HG03175 (cell line): ENCODE results near the gene C11orf65.
"Not testable (repeated sequence)": the region's sequence is repeated elsewhere in the genome, so short reads cannot be mapped to it uniquely, and the experiment has no call there.

ENCODE experiments used
- ATAC-seq: cut with Tn5 transposase; IDR thresholded peaks from one replicate; pipeline ENCODE4 v1.9.1; 2021; ENCODE audit warnings: mild to moderate bottlenecking, moderate library complexity; ENCODE audit not compliant: unreplicated experiment

The C11orf65 gene

DNA sequence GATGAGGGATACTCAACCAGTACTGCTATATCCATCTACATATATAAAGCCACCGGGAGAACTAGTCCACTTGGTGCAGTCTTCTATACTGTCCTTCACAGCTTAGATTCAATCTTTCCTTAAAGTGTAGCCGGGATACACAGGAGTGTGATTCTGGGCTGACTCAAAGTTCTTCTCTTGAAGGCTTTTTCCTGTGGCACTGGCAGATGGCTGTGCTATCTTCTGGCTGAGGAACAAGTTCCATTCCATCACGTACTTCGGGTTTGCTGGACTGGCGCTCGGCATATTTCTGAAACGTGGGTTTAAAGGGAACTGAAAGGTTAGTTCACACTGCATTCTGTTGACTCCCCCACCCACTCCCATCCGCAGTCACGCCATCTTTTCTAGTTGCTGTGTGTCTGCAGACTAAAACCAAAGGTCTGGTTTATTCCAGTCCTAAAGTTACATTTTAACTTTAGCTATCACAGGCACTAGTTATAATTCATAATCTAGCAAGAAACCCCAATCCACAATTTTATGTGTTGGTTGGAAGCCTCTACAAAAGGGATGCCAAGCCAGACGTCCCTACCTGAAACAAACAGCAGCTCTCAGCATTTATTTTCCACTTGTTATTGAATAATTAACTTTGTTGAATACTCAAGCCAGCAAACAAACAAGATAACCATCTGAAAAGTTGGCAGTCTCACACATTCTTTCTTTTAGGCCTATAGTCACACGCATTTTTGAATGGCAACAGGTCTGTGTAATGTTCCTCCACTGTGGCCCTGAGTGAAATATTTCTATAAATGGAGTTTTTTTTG lies 7.5 kb upstream of the C11orf65 start:
- no peak for ATAC-seq

- no peak for ATAC-seq
These were observed 5.4 kb upstream of the C11orf65 start for GRCh38 chr11:108472681-108473080.

- ATAC-seq, result no peak
These were observed 1.1 kb upstream of the C11orf65 start for GRCh38 chr11:108468478-108468864.

- ATAC-seq, result no peak
These were observed 924 bp downstream of the C11orf65 start for GRCh38 chr11:108466405-108466804.

DNA sequence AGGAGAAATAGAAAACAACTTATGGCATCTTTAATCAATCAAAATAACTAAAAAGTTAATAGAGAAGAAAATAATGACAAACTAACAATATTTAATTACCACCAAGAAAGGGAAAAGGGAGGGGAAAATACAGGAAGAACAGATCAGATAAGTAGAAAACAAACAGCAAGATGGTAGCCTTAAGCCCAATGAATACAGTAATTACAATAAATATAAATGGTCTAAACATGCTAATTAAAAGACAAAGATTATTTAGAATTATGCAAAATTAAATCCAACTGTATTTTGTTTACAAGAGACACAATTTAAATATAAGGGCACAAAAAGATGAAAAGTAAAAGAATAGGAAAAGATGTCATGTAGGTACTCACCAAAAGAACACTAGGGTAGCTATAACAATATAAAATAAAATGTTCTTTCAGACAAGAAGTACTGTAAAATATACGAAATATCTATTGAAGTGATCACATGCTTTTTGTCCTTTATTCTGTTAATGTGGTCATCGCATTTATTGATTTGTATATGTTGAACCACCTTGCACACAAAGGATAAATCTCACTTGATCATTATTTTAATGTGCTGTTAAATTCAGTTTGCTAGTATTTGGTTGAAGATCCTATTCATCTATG lies 14.0 kb downstream of the C11orf65 start:
- ATAC-seq, result no peak

- ATAC-seq, result not testable (repeated sequence)
These were observed 25.9 kb downstream of the C11orf65 start for GRCh38 chr11:108441445-108441844.

GRCh38 chr11:108436594-108436993 lies 30.7 kb downstream of the C11orf65 start:
- ATAC-seq, result no peak

DNA sequence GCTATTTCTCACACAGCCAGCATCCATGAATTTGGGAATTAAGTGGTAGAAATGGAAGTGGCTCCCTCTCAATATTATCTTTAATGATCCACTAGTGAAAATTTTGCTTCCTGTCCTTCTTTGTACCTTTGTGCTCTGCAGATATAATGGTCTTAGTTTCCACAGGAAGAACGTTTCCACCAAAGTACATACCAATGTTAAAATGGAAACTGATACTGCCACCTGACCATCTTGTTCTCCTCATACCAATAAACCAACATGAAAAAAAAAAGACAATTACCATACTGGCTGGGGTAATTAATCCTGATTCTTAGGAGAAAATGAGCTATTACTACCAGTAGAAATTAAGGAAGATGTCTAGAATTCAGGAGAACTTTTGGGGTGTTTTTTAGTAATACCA lies 32.3 kb downstream of the C11orf65 start:
- ATAC-seq, result no peak

DNA sequence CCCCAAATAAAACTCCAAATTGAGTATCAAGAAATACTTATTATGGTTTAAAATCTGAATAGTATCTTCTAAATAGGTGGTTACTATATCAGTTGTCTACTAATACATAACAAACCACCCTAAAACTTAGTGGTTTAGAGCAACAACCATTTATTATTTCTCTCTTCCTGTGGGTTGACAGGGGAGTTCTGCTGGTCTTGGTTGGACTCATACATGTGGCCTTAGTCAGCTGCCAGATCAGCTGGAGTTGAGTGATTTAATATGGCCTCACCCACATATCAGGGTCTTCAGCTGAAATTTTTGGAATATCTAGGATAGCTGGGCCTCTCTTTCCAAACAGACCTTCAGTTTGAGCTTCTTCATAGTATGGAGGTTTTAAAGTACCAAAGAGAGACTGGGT lies 34.5 kb downstream of the C11orf65 start:
- ATAC-seq, result no peak

DNA sequence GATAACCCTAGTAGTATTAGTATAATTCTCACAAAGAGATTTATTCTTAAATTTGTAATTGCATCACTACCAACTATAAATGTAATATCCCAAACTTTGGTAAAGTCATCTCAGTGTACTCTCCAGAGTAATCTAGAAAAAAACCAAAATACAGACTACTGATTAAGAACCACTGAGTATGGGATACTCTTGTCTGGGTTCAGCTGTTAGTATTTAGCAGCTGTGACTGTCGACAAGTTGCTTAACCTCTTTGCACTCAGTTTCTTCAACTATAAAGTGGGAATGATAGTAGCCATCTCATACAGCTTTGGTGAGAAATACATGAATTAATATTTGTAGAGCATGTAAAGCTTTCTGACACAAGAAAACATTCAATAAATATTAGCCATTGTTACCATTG lies 35.3 kb downstream of the C11orf65 start:
- ATAC-seq, result no peak

- ATAC-seq, result no peak
These were observed 36.0 kb downstream of the C11orf65 start for GRCh38 chr11:108431370-108431769.

- ATAC-seq, result not testable (repeated sequence)
These were observed 49.8 kb downstream of the C11orf65 start for GRCh38 chr11:108417551-108417950.

DNA sequence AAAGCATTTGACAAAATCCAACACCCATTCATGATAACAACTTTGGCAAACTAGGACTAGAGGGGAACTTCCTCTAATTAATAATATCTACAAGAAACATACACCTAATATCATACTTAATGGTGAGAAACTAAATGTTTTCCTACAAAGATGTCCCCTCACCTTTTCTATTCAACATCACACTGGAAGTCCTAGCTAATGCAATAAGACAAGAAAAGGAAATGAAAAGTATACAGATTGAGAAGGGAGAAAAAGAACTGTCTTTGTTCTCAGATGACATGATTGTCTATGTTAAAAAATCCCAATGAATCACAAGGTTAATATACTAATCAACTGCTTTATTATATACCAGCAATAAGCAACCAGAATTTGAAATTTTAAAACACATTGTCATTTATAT lies 52.4 kb downstream of the C11orf65 start:
- ATAC-seq, result no peak

DNA sequence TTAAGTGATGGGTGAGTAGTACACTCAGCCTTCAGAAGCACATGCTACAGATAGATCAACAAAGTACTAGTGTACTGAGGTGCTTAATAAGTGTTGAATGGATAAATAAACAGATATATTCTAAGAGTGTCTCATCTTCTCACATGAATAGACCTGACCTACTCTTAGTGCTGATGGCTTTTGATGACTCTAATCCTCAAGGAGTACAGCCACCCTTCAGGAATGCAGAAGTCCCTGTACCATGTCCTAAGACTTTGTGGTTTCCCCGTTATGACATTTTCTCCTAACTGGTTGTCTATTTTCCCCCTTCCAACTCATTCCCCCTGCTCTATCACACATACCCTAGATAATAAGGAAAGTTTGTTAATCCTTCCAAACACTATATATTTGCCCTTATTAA lies 61.6 kb downstream of the C11orf65 start:
- ATAC-seq, result no peak

DNA sequence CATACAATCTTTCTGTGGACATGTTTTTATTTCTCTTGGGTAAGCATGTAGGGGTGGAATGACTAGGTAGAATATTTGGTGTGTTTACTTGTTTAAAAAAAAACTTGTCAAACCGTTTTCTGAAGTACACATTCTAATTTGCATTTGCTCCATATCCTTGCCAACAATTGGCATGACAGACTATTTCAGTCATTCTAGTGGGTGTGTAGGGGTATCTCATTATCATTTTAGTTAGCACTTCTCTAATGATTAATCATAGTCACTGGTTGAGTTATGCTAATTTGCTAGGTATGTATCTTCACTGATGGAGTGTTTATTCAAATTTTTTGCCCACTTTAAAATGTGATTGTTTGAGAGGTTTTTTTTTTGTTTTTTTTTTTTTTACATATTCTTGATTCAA lies 64.3 kb downstream of the C11orf65 start:
- ATAC-seq, result no peak

- no peak for ATAC-seq
These were observed 65.1 kb downstream of the C11orf65 start for GRCh38 chr11:108402241-108402640.

- no peak for ATAC-seq
These were observed 68.9 kb downstream of the C11orf65 start for GRCh38 chr11:108398439-108398838.

- not testable (repeated sequence) for ATAC-seq
These were observed 70.7 kb downstream of the C11orf65 start for GRCh38 chr11:108396672-108397071.

- ATAC-seq, result no peak
These were observed 72.5 kb downstream of the C11orf65 start for GRCh38 chr11:108394744-108395284.

- ATAC-seq, result no peak
These were observed 74.3 kb downstream of the C11orf65 start for GRCh38 chr11:108393046-108393445.

DNA sequence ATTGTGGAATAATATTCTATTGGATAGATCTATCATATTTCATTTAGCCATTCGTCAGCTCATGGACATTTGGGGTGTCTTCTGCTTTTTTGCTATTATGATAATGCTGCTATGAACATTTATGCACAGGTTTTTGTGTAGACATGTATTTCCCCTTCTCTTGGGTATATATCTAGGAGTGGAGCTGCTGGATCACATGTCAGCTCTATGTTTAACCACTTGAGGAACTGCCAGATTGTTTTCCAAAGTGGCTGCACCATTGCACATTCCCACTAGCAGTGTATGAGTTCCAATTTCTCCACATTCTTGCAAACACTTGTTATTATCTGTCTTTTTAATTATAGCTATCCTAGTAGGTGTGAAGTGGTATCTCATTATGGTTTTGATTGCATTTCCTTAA lies 75.0 kb downstream of the C11orf65 start:
- no peak for ATAC-seq

DNA sequence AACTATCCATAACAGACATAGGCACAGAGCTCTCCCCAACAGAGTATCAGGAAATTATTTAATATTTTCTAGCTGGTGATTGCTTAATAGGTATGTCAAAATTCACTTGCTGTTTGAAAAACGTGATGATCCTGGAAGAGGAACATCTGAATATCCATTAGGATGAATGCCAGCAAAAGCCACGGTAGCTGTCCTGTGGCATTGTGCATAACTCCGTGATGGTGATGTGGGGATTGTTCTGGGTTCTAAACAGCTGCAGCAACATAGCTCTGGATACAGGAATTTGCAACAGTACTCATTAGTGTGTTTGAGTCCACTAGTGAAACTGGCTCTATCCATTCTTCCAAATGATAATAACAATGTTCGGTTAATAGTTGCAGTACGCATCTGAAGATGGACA lies 78.8 kb downstream of the C11orf65 start:
- ATAC-seq, result no peak
